GM19452 (cell line): ENCODE results near the gene CXXC5.

Source experiments
- ATAC-seq: cut with Tn5 transposase; IDR thresholded peaks from one replicate; pipeline ENCODE4 v1.9.1; 2021; ENCODE audit not compliant: unreplicated experiment

CXXC5 gene

GRCh38 chr5:139678751-139679750 is 30.9 kb downstream of the CXXC5 start:
- no peak for ATAC-seq

DNA sequence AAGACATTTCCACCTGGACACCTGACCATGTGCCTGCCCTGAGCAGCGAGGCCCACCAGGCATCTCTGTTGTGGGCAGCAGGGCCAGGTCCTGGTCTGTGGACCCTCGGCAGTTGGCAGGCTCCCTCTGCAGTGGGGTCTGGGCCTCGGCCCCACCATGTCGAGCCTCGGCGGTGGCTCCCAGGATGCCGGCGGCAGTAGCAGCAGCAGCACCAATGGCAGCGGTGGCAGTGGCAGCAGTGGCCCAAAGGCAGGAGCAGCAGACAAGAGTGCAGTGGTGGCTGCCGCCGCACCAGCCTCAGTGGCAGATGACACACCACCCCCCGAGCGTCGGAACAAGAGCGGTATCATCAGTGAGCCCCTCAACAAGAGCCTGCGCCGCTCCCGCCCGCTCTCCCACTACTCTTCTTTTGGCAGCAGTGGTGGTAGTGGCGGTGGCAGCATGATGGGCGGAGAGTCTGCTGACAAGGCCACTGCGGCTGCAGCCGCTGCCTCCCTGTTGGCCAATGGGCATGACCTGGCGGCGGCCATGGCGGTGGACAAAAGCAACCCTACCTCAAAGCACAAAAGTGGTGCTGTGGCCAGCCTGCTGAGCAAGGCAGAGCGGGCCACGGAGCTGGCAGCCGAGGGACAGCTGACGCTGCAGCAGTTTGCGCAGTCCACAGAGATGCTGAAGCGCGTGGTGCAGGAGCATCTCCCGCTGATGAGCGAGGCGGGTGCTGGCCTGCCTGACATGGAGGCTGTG is 32.4 kb downstream of the CXXC5 start:
- ATAC-seq, result no peak

- no peak for ATAC-seq
Measured at GRCh38 chr5:139681112-139681458, 32.9 kb downstream of the CXXC5 start.

- no peak for ATAC-seq
Measured at GRCh38 chr5:139681466-139681865, 33.3 kb downstream of the CXXC5 start.

DNA sequence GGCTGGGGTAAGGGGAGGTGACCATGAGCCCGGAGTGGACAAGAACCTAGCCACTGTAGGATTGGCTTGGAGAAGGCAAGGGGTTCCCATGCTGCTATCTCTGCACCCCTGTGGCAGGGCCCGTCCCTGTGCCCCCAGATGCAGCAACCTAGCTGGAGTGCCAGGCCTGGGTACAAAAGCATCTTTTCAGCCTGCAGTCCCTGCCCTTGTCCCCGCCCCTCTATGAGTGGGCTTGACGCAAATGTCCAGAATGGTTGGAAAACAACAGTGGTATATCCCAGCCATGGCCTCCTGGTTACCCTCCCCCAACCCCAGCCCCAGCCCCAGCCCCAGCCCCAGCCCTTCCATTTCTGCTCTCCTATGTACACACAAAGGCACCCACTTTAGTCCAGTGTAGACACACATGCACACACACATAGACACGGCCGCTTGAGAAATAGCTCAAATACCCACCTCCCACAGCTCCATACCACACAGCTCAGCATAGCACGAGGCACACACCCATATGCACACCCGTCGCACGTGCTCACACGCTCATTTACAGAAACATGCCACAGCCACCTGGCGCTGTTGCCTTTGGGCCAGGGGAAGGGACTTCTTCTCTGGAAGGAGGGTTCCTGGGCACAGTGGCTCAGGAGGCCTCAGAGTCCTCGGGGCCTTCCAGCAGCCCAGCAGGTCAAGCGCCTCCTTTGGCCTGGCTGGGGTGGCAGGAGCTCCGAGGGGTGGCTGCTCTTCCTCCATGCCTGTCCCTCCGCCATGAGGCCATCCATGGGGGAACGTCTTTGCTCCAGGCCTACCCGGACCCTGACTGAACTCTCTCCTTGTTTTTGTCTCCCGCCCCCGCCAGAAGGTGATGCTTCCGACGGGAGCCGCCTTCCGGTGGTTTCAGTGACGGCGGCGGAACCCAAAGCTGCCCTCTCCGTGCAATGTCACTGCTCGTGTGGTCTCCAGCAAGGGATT is 34.1 kb downstream of the CXXC5 start:
- ATAC-seq, result no peak

- no peak for ATAC-seq
Measured at GRCh38 chr5:139683295-139684271, 35.4 kb downstream of the CXXC5 start.

GRCh38 chr5:139684350-139684880 is 36.3 kb downstream of the CXXC5 start:
- ATAC-seq, result no peak

- ATAC-seq, result no peak
Measured at GRCh38 chr5:139684881-139685749, 37.0 kb downstream of the CXXC5 start.

DNA sequence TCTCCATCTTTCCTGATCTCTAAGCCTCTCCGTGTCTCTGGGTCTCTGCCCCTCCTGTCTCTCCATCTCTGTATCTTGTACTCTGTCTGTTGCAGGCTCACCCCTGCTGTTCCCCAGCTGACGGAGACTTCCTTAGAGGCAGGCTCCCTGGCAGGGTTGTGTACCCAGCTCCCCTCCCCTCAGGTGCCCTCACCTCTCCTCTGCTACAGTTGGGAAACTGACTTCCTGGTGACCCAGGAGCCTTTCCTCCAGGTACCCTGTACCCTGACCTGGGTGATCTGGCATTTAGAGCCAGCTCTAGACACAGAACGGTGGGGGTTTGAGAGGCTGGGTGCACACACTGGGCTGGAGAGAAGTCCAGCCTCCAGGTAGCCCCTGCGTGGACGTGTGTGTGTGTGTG is 37.7 kb downstream of the CXXC5 start:
- no peak for ATAC-seq

GRCh38 chr5:139686356-139686705 is 38.2 kb downstream of the CXXC5 start:
- no peak for ATAC-seq

- ATAC-seq, result no peak
Measured at GRCh38 chr5:139686706-139687441, 38.7 kb downstream of the CXXC5 start.

DNA sequence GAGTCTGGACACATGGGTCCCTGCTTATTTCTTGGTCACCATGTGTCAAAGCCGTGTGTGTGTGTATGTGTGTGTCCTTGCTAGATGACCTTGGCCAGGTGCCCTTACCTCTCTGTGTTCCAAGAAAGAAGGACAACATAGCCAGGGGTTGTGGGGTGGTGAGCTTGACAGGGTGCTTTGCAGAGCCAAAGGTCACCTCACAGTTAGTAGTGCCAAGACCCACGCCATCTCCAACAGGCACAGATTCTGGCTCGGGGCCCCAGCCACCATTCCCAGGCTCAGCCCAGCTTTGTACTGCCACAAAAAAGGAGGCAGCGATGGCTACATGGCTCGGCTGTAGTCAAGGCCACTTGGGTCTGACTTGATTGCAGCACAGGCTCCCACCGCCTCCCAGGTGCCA is 39.5 kb downstream of the CXXC5 start:
- no peak for ATAC-seq

GRCh38 chr5:139688088-139688702 is 40.0 kb downstream of the CXXC5 start:
- ATAC-seq, result no peak

GRCh38 chr5:139688751-139689372 is 40.7 kb downstream of the CXXC5 start:
- ATAC-seq, result no peak

DNA sequence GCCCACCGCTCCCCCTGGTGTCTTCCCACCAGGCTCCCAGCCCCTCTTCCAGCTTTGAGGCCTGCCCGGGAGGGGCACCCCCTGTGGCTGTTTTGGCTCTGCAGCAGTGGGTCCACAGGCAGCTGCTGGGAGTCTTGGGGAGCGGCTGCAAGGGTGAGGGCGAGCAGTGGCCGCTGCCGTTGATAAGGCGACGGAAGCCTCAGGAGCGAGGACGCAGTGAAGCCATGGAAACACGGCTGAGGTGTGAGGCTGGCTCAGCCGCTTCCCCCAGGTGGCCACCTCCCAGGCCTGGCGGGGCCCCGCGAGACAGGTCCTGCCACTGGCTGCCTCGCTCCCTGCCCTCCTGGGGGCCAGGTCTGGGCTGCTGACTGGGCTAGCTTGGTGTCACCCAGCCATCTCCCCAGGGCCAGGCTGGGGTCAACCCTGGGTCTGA is 41.5 kb downstream of the CXXC5 start:
- ATAC-seq, result no peak

- no peak for ATAC-seq
Measured at GRCh38 chr5:139690064-139690802, 42.1 kb downstream of the CXXC5 start.
